Endothelial cell of umbilical vein (primary cell): ENCODE data around the gene RDM1. TPM values are rescaled to one million over a fixed set of nuclear protein-coding genes. Genes with fewer than 3 reads are reported as not detected.

Source experiments
- BruUV-seq: library from RNA; stranded (reverse); fragments of 400-500 nt; replicated peaks from 2 replicates; lab custom pipeline; 2021; lab: Mats Ljungman, UMichigan
- CTCF ChIA-PET: fragments of 300-600, 350-600 bp; sonication (Branson Sonifier 250); formaldehyde crosslinking; loops from one replicate; lab custom pipeline; 2021; ENCODE audit warnings: antibody characterized with exemption, inconsistent platforms; lab: Charles Lee
- POLR2A ChIA-PET: fragments of 300-600, 350-600 bp; sonication (Branson Sonifier 250); formaldehyde crosslinking; loops from one replicate; lab custom pipeline; 2021; ENCODE audit warnings: antibody characterized with exemption, inconsistent platforms; lab: Charles Lee
- DNase-seq: peaks from one replicate; pipeline ENCODE4 v3.0.0-alpha.2; 2011; ENCODE audit warnings: low read depth, low spot score
- FAIRE-seq: peaks from 2 replicates; lab custom pipeline; 2011; peaks lifted over from hg19 to GRCh38; lab: Jason Lieb, UNC
- H2AFZ ChIP-seq: 2 replicates; pipeline ENCODE4 v1.6.0; 2012; ENCODE audit warnings: low read depth, low read length, control low read depth, inconsistent platforms
- H3K27ac ChIP-seq: 2 replicates; pipeline ENCODE4 v1.5.1; 2011; ENCODE audit warnings: low read depth, mild to moderate bottlenecking, control low read depth, low read length, moderate library complexity; ENCODE audit not compliant: insufficient read depth
- H3K27me3 ChIP-seq, 2 experiments: 2 replicates each; pipeline versions ENCODE4 v1.6.0 to v1.6.1; 2011; ENCODE audit warnings: low read length in 2 of 2, mixed read lengths in 1 of 2; ENCODE audit not compliant: control insufficient read depth in 2 of 2, insufficient read depth in 2 of 2
- H3K36me3 ChIP-seq, 2 experiments: 2 replicates in 1 of 2; 3 replicates in 1 of 2; pipeline ENCODE4 v1.5.1; 2011; ENCODE audit warnings: low read length in 2 of 2, mild to moderate bottlenecking in 1 of 2, moderate library complexity in 1 of 2; ENCODE audit not compliant: control insufficient read depth in 2 of 2, insufficient read depth in 2 of 2; ENCODE audit errors: extremely low read depth in 1 of 2
- H3K4me1 ChIP-seq: 3 replicates; pipeline ENCODE4 v1.5.1; 2011; ENCODE audit warnings: mild to moderate bottlenecking, low read length; ENCODE audit not compliant: control insufficient read depth, insufficient read depth; ENCODE audit errors: extremely low read depth
- H3K4me2 ChIP-seq: 2 replicates; pipeline ENCODE4 v1.6.1; 2011; ENCODE audit warnings: low read length, control low read depth, mixed read lengths; ENCODE audit not compliant: insufficient read depth
- H3K4me3 ChIP-seq, 3 experiments: fragments of 200-600 bp in 1 of 3; sonication (generic), shearing (Covaris generic) in 1 of 3; replicated peaks in 1 of 3; 2 replicates each; pipeline ENCODE4 v1.5.1; 2011 to 2016; ENCODE audit warnings: control low read depth in 3 of 3, low read length in 3 of 3, mild to moderate bottlenecking in 2 of 3, inconsistent platforms in 1 of 3, low read depth in 1 of 3, moderate library complexity in 1 of 3; ENCODE audit not compliant: insufficient read depth in 1 of 3
- H3K79me2 ChIP-seq: 2 replicates; pipeline ENCODE4 v1.6.0; 2012; ENCODE audit warnings: low read length, inconsistent platforms; ENCODE audit not compliant: control insufficient read depth, insufficient read depth
- H3K9ac ChIP-seq: replicated peaks from 2 replicates; pipeline ENCODE3; 2011; ENCODE audit warnings: low read length, control low read depth; ENCODE audit not compliant: insufficient read depth; ENCODE audit errors: extremely low read depth
- H3K9me1 ChIP-seq: replicated peaks from 3 replicates; pipeline ENCODE4 v1.6.0; 2011; ENCODE audit warnings: mild to moderate bottlenecking, low read length; ENCODE audit not compliant: control insufficient read depth, insufficient read depth; ENCODE audit errors: extremely low read depth
- H3K9me3 ChIP-seq: replicated peaks from 2 replicates; pipeline ENCODE4 v1.5.1; 2012; ENCODE audit warnings: low read length, inconsistent platforms; ENCODE audit not compliant: control insufficient read depth, insufficient read depth
- H4K20me1 ChIP-seq: replicated peaks from 2 replicates; pipeline ENCODE3; 2011; ENCODE audit warnings: mild to moderate bottlenecking, low read length; ENCODE audit not compliant: control insufficient read depth, insufficient read depth; ENCODE audit errors: extremely low read depth
- EZH2 ChIP-seq: IDR thresholded peaks from 2 replicates; pipeline ENCODE4 v1.6.1; 2012; ENCODE audit warnings: borderline replicate concordance, low read depth, mild to moderate bottlenecking, moderate library complexity, low read length, inconsistent platforms; ENCODE audit not compliant: severe bottlenecking
- FOS ChIP-seq: IDR thresholded peaks from 2 replicates; pipeline ENCODE4 v1.6.1; 2011; ENCODE audit warnings: mild to moderate bottlenecking, low read length, moderate library complexity, borderline replicate concordance; ENCODE audit not compliant: insufficient read depth
- GATA2 ChIP-seq: IDR thresholded peaks from 2 replicates; pipeline ENCODE4 v1.7.0; 2011; ENCODE audit warnings: low read depth, mild to moderate bottlenecking, moderate library complexity, mixed read lengths, low read length; ENCODE audit not compliant: insufficient read length, insufficient read depth
- JUN ChIP-seq: IDR thresholded peaks from 2 replicates; pipeline ENCODE4 v1.6.1; 2011; ENCODE audit warnings: borderline replicate concordance, low read depth; ENCODE audit not compliant: insufficient read length, insufficient read depth
- MYC ChIP-seq: IDR thresholded peaks from one replicate; pipeline ENCODE4 v1.6.1; 2011; ENCODE audit warnings: mild to moderate bottlenecking, low read depth, low read length
- POLR2A ChIP-seq: IDR thresholded peaks from 2 replicates; pipeline ENCODE4 v1.6.1; 2012; ENCODE audit warnings: low read depth, mild to moderate bottlenecking, control low read depth, low read length
- POLR2AphosphoS5 ChIP-seq: IDR thresholded peaks from 2 replicates; pipeline ENCODE4 v1.6.1; 2012; ENCODE audit warnings: low read depth, mild to moderate bottlenecking, control low read depth, low read length, moderate library complexity; ENCODE audit not compliant: insufficient read depth
- dilution Hi-C: fragments of 300-500 bp; cut with MboI; formaldehyde crosslinking; loops from one replicate; pipeline ENCODE4 v1.15.0; 2019; ENCODE audit warnings: low sequenced_read_pairs; ENCODE audit not compliant: extremely low pct_ligation_motif_present
- intact Hi-C: fragments of 100-400 bp; cut with micrococcal nuclease; formaldehyde crosslinking; loops from one replicate; pipeline ENCODE4 v1.10.0; 2022
- polyA plus RNA-seq, 4 experiments: library from polyadenylated mRNA; depleted of rRNA in 3 of 4; stranded (reverse) in 3 of 4; unstranded in 1 of 4; fragments of >200 nt; gene quantifications; 2 replicates each; pipeline versions ENCODE4 v1.2.1 to v1.2.3, GENCODE V29; 2011 to 2012; ENCODE audit warnings: missing spikeins in 1 of 4
- total RNA-seq: library from RNA; stranded (reverse); gene quantifications from 2 replicates; pipeline ENCODE4 v1.2.3, GENCODE V29; 2021
- TF ChIP-seq, protein P1 (sequence below): IDR thresholded peaks from 2 replicates; pipeline ENCODE4 v1.6.1; 2011; ENCODE audit not compliant: insufficient read depth, insufficient read length
- TF ChIP-seq, protein P2 (sequence below), 2 donors: IDR thresholded peaks; 1 replicate in 1 of 2; 2 replicates in 1 of 2; pipeline ENCODE4 v1.5.1; 2011; ENCODE audit warnings: low read length in 2 of 2, mild to moderate bottlenecking in 2 of 2, moderate library complexity in 2 of 2, control low read depth in 1 of 2, inconsistent platforms in 1 of 2, low read depth in 1 of 2; ENCODE audit not compliant: insufficient read depth in 1 of 2; ENCODE audit errors: extremely low read depth in 1 of 2

The RDM1 gene
- total and polyA plus RNA-seq, 2 donors (not counting 3 experiments of a cell fraction or from before 2014, with no cell fraction given) = 0.12 to 0.46 TPM

DNA sequence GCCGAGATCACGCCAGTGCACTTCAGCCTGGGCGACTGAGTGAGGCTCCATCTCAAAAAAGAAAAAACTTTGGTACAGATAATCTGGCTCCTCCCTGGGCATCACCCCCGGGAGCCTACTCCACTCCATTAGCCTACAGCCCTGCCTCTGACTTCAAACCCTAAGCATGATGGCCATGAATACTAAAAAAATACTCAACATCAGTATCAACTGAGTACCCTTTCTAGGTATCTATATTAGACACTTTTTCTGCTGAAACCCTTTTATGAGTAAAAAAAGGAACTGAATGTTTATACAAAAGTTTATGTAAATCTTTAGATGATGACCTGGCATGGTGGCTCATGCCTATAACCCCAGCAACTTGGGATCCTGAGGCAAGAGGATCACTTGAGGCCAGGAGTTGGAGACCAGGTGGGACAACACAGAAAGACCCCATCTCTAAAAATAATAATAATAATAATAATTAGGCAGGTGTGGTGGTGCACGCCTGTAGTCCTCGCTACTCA, 6.9 kb downstream of the RDM1 start:
- no TSS peak for BruUV-seq
- dilution Hi-C loops = no loop called here
- ChIA-PET POLR2A (no interaction called here), CTCF (interaction anchor here (1.1 to 1.4 kb wide), 3 partner anchors 8 to 46 kb away, joined by 3 to 4 read pairs (median 3); no protein-coding TSS in a partner anchor)
- Histone ChIP-seq H3K27ac (no peak overlapping the region), H3K4me3 (no peak overlapping the region), H3K9me3 (no peaks in the 10 kb centered on the region), H2AFZ (no peak overlapping the region), H3K27me3 (peaks cover 0 to 2% of the 10 kb centered on the region in 2 experiments), H4K20me1 (no peaks in the 10 kb centered on the region), H3K4me1 (no peaks in the 10 kb centered on the region), H3K4me2 (no peak overlapping the region), H3K79me2 (no peaks in the 10 kb centered on the region), H3K9ac (no peak overlapping the region), H3K36me3 (no peaks in the 10 kb centered on the region), H3K9me1 (no peaks in the 10 kb centered on the region)
- DNase-seq (no peak), FAIRE-seq (no peak)
- no peak for TF ChIP-seq FOS
- no peak for TF ChIP-seq MYC
- no peak for TF ChIP-seq POLR2AphosphoS5
- no peak for TF ChIP-seq EZH2
- TF ChIP-seq, protein P1, sequence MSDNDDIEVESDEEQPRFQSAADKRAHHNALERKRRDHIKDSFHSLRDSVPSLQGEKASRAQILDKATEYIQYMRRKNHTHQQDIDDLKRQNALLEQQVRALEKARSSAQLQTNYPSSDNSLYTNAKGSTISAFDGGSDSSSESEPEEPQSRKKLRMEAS = no peak
- TF ChIP-seq GATA2 = no peak
- no peak for TF ChIP-seq JUN
- no peak for TF ChIP-seq POLR2A
- TF ChIP-seq, protein P2, sequence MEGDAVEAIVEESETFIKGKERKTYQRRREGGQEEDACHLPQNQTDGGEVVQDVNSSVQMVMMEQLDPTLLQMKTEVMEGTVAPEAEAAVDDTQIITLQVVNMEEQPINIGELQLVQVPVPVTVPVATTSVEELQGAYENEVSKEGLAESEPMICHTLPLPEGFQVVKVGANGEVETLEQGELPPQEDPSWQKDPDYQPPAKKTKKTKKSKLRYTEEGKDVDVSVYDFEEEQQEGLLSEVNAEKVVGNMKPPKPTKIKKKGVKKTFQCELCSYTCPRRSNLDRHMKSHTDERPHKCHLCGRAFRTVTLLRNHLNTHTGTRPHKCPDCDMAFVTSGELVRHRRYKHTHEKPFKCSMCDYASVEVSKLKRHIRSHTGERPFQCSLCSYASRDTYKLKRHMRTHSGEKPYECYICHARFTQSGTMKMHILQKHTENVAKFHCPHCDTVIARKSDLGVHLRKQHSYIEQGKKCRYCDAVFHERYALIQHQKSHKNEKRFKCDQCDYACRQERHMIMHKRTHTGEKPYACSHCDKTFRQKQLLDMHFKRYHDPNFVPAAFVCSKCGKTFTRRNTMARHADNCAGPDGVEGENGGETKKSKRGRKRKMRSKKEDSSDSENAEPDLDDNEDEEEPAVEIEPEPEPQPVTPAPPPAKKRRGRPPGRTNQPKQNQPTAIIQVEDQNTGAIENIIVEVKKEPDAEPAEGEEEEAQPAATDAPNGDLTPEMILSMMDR (IDR thresholded peaks at IDR 0.05; ENCODE audit: extremely low read depth in 1 of 2, insufficient read depth in 1 of 2, low read depth in 1 of 2, low read length in 2 of 2) = no peak
- intact Hi-C loops = no loop called here
